Coronary artery (tissue), 2 donors: Measurements from ENCODE around the gene TATDN3.
"Not testable (repeated sequence)": the region's sequence is repeated elsewhere in the genome, so short reads cannot be mapped to it uniquely, and the experiment has no call there.

Experiments
- DNase-seq: peaks from one replicate; pipeline ENCODE4 v3.0.0-alpha.2; 2017; ENCODE audit warnings: low spot score
- H3K27ac ChIP-seq, 2 donors: fragments of 200-600 bp; sonication (generic); one replicate each; pipeline ENCODE4 v1.5.1; 2016 to 2019
- H3K4me3 ChIP-seq: fragments of 200-600 bp; sonication (generic); 2 replicates; pipeline ENCODE4 v1.5.1; 2016; ENCODE audit warnings: mild to moderate bottlenecking, moderate library complexity
- TF ChIP-seq, protein P1 (sequence below): fragments of 200-600 bp; sonication (generic); IDR thresholded peaks from one replicate; pipeline ENCODE4 v1.5.1; 2019; ENCODE audit warnings: antibody characterized with exemption

TATDN3 gene

DNA sequence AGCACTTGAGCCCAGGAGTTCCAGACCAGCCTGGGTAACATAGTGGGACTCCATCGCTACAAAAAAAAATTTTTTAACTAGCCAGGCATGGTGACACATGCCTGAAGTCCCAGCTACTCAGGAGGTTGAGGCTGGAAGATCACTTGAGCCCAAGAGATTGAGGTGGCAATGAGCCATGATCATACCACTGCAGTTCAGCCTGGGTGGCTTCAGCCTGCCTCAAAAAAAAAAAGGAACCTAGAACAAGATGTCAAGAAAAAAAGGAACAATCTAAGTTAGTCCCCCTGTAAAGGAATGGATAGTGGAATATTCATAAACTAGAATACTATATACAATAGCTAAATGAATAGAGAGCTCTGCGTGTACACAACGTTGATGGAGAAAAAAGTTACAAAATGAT lies 14.5 kb upstream of the TATDN3 start:
- Histone ChIP-seq H3K27ac (no peak overlapping the region), H3K4me3 (no peak overlapping the region)
- no peak for DNase-seq
- TF ChIP-seq, protein P1, sequence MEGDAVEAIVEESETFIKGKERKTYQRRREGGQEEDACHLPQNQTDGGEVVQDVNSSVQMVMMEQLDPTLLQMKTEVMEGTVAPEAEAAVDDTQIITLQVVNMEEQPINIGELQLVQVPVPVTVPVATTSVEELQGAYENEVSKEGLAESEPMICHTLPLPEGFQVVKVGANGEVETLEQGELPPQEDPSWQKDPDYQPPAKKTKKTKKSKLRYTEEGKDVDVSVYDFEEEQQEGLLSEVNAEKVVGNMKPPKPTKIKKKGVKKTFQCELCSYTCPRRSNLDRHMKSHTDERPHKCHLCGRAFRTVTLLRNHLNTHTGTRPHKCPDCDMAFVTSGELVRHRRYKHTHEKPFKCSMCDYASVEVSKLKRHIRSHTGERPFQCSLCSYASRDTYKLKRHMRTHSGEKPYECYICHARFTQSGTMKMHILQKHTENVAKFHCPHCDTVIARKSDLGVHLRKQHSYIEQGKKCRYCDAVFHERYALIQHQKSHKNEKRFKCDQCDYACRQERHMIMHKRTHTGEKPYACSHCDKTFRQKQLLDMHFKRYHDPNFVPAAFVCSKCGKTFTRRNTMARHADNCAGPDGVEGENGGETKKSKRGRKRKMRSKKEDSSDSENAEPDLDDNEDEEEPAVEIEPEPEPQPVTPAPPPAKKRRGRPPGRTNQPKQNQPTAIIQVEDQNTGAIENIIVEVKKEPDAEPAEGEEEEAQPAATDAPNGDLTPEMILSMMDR = no peak

DNA sequence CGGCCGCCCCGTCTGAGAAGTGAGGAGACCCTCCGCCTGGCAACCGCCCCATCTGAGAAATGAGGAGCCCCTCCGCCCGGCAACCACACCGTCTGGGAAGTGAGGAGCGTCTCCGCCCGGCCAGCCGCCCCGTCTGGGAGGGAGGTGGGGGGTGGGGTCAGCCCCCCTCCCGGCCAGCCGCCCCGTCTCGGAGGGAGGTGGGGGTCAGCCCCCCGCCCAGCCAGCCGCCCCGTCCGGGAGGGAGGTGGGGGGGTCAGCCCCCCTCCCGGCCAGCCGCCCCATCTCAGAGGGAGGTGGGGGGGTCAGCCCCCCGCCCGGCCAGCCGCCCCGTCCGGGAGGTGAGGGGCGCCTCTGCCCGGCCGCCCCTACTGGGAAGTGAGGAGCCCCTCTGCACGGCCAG lies 12.6 kb upstream of the TATDN3 start:
- not testable (repeated sequence) for H3K4me3 ChIP-seq, DNase-seq, H3K27ac ChIP-seq

DNA sequence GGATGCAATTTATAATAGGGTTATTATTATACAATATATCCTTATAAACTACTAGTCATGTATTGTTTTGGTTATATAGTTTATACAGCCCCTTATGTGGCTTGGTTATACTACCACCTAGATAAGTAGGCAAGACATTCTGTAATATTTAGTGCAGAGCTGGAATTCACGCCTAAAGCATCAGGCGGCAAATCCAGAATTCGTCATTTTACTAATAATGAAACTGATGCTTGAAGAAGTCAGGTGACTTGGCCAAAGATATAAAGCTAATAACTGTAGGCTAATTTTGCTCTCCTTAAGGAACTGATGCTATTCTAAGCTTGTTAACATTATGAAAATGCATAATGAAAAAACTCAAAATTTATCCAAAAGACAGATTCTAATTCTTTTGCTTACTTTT lies 10.9 kb upstream of the TATDN3 start:
- TF ChIP-seq, protein P1 = no peak
- no peak overlapping the region for H3K27ac ChIP-seq
- DNase-seq = no peak
- H3K4me3 ChIP-seq = no peak overlapping the region

DNA sequence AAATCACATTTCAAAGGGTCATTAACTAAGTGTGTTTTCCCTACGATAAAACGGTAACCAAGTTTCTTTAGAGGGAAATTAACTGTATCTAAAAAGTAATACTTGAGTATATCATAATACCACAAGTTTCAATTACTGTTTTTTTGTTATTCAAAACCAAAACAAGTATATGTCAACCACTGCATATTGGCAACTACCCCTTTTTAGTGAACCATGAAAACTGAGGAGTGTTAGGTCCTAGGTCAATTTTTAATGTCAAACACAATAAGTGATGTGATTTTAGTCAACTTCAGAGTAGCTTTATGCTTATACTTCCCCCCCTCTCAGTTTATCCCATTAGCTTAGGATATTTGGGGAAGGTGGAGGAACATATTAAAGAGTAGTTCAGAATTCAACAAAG lies 10.5 kb upstream of the TATDN3 start:
- H3K27ac ChIP-seq = no peak overlapping the region
- TF ChIP-seq, protein P1 = no peak
- no peak for DNase-seq
- no peak overlapping the region for H3K4me3 ChIP-seq

DNA sequence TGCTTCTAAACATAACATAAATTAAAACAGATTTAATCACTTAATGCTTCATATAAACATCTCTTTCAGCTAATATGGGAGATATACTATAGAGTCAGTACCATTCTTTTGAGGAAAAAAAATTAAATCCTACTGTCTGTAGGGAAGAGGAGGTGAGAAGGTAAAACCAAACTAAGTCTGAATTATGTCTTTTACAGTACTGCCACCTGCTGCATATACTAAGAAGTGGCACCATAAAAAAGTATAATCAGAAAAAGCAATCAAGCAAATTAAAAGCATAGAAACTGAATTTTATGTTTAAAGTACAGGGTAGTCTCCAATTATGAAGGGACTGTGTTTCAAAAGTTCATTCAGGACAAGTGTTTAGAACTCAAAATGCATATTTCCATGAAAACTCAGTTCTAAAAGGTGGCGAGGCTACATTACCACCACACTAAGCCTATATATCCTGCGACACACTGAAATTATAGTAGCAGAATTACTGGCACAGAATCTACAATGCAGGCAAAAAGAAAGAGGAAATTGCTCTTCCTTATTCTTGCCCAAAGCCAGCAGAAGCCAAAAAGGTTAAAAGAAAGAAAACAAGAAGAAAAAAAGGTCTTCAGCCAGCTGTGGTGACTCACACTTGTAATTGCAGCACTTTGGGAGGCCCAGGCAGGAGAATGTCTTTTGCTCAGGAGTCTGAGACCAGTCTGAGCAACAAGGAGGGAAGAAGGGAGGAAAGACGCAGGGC lies 9.1 kb upstream of the TATDN3 start:
- TF ChIP-seq, protein P1 = peak; percentile 25
- DNase-seq = no peak
- peak overlapping the region in 1 of 2 donors; percentile 49 for H3K27ac ChIP-seq
- H3K4me3 ChIP-seq = no peak overlapping the region

DNA sequence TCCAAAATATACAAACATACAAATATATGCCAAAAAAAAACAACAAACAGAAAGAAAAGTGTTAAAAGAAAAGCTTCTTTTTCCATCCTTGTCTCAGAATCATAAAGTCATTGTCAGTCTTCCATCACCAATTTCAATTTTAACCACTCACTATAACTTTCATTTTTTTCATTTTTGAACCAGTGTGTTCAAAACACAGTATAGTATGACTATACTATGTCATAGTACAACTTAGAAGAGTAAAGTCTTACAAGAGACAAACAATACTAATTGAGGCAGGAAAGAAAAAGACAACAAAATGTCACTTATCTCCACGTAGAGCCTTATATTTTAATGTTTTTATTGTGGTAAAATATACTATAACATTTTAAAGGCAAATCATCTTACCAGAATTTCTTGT lies 7.7 kb upstream of the TATDN3 start:
- no peak for DNase-seq
- Histone ChIP-seq H3K27ac (no peak overlapping the region), H3K4me3 (no peak overlapping the region)
- TF ChIP-seq, protein P1 = no peak

DNA sequence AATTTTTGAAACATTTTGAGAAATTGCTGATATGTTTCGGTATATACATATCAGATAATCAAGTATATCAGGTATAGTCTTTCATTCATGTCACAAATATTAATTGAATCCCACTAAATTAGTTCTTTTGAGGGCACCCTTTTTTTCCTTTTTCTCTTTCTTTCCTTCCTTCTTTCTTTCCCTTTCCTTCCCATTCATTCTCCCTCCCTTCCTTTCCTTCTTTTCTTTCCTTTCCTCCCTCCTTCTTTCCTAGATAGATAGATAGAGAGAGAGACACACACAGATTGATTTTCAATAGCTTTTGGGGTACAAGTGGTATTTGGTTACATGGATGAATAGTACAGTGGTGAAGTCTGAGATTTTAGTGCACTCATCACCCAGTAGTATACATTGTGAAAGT lies 5.8 kb upstream of the TATDN3 start:
- DNase-seq = no peak
- TF ChIP-seq, protein P1 = no peak
- no peak overlapping the region for H3K27ac ChIP-seq
- no peak overlapping the region for H3K4me3 ChIP-seq
